HEK293T (cell line): ENCODE data around the gene NSF.
"Not testable (repeated sequence)": the region's sequence is repeated elsewhere in the genome, so short reads cannot be mapped to it uniquely, and the experiment has no call there.

Source experiments
- ELF4 ChIP-seq: fragments of 450-650 bp; IDR thresholded peaks from 2 replicates; pipeline ENCODE4 v1.6.1; 2017; ENCODE audit warnings: antibody characterized with exemption
- FOXA1 ChIP-seq: fragments of 450-650 bp; IDR thresholded peaks from 2 replicates; pipeline ENCODE4 v1.6.1; 2016; ENCODE audit warnings: mild to moderate bottlenecking

GRCh38 chr17:46618975-46619374 lies 28.5 kb downstream of the NSF start:
- not testable (repeated sequence) for TF ChIP-seq ELF4, FOXA1
